Stimulated activated naive CD8-positive, alpha-beta T cell treated with anti-CD3 and anti-CD28 coated beads, Interleukin-15, amount 100 ng/mL, for 72 hours (primary cell): Measurements from ENCODE around the gene TUBB1.
"Not testable (repeated sequence)": the region's sequence is repeated elsewhere in the genome, so short reads cannot be mapped to it uniquely, and the experiment has no call there.

Source experiments
- ATAC-seq: fragments of 150-1000 bp; cut with Tn5 transposase; 2 replicates; pipeline ENCODE4 v1.10.0; 2021; ENCODE audit warnings: mild to moderate bottlenecking, moderate library complexity
- DNase-seq, 2 donors: peaks; one replicate each; pipeline ENCODE4 v3.0.0; 2021 to 2022
- H3K27ac Mint-ChIP-seq, 2 donors: one replicate each; pipeline ENCODE4 v1.8.0; 2022; ENCODE audit warnings: mild to moderate bottlenecking in 2 of 2, mixed read lengths in 2 of 2, moderate library complexity in 2 of 2
- H3K27me3 Mint-ChIP-seq: one replicate; pipeline ENCODE4 v1.8.0; 2022; ENCODE audit warnings: mixed read lengths
- H3K4me1 Mint-ChIP-seq: one replicate; pipeline ENCODE4 v1.8.0; 2022; ENCODE audit warnings: mild to moderate bottlenecking, mixed read lengths
- H3K4me3 Mint-ChIP-seq, 2 donors: one replicate each; pipeline ENCODE4 v1.8.0; 2022; ENCODE audit warnings: mild to moderate bottlenecking in 2 of 2, mixed read lengths in 2 of 2, moderate library complexity in 1 of 2
- H3K9me3 Mint-ChIP-seq, 2 donors: one replicate each; pipeline ENCODE4 v1.8.0; 2022; ENCODE audit warnings: mixed read lengths in 2 of 2

The TUBB1 gene

DNA sequence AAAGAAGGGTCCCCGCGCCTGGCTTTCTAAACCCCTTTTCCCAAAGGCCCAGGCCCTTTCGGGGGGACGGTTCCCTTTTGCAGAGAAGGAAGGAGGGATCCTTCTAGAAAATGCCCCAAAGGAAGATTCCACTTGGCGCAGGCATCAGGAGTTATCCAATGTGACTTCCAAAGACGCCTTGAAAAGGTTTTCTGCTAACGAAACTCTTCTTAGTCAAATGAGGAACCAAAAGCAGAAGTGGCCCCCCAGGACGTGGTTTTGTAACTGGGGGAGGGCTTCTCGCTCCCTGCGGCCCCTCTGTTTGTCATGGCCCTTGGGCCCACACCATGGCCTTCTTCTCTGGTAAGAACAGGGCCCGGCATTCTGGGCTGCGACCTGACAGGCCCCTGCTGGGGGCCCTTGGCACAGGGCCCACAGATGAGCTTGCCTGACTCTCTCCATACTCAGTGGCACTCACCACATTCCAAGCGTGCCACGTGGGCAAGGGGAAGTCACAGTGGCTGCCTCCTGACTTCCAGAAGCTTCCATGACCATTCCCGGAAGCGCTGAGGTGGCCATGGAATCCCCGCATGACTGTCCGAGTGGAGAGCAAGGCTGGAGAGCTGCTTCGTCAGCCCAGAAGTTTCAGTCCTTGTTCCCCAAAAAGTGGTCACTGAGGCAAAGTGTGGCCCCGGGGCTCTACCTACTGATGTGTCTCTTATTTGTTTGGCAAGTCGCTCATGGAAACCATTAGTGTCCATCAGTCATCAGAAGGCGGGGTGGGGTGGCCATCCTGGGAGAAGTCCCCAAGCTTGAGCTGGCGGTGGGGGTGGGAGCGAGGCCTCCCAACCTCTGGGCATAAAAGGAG, 11.3 kb upstream of the TUBB1 start:
- Mint-ChIP-seq H3K4me3 (peak overlapping the region; percentile 82 to 86), H3K4me1 (peaks cover 66% of the 10 kb centered on the region), H3K9me3 (no peaks in the 10 kb centered on the region), H3K27ac (peak overlapping the region; percentile 71 to 94), H3K27me3 (no peaks in the 10 kb centered on the region)
- no peak for ATAC-seq
- no peak for DNase-seq

DNA sequence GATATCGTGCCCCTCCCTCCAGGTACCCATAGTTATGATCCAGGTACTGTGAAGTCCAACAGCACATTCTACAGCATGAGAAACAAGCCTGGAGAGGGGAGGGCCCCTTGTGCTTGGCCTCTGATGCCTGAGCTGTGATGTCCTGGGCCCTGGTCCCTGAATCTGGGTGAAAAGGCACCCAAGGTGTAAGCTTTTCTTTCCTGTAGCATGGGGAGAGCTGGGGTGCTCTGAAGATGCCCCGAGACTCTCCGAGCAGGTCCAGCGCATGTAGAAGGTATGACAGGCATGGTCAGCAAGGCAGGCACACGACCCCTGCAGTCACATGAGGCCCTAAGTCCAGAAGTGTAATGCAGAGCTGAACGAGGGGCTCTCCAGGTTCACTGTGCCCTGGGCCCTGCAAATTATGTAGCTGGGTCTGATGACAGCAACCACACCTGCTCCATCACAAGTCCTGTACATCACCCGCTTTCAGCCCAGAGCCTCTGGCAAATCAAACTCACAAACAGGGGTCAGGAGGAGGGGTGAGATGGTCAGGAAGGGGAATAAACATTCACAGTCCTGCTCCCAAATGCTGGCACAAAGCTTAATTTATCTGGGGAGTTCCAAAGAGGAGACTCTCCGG, 10.4 kb upstream of the TUBB1 start:
- Mint-ChIP-seq H3K4me3 (no peak overlapping the region), H3K27ac (peak overlapping the region in 1 of 2 donors; percentile 45), H3K9me3 (no peaks in the 10 kb centered on the region), H3K27me3 (no peaks in the 10 kb centered on the region), H3K4me1 (peaks cover 66% of the 10 kb centered on the region)
- DNase-seq (no peak), ATAC-seq (no peak)

DNA sequence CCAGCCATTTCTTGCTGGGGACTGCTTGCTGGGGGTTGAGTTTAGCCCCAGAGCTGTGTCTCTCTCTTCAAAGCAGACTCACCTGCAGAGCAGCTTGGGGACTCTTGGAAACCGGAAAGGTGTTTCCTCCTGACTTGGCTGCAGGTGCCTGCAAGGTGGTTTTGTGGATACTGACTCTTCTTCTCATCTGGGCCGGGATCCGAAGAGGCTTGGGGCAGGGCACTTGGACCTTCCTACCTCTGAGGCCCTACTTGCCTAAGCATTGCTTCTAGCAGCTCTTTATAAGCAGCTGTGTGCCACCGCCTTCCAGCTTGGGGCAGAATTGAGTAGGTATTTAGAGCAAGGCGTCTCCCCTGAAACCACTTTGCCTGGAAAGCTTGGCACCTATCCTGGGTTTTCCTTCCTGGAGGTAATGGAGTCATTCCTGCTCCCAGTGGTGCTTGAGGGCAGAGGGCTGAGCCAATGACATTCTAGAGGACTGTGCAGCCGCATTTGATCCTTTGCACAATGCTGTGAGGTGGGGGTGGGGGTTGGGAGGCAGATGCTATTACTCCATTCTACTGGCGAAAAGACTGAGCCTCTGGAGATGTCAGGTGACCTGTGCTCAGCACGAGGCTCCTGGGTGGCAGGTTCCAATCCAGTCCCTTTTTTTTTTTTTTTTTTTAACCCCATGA, 8.8 kb upstream of the TUBB1 start:
- H3K4me1 Mint-ChIP-seq, result peaks cover 60% of the 10 kb centered on the region
- peak overlapping the region in 1 of 2 donors; percentile 36 for H3K27ac Mint-ChIP-seq
- H3K4me3 Mint-ChIP-seq, result no peak overlapping the region
- H3K9me3 Mint-ChIP-seq, result no peaks in the 10 kb centered on the region
- H3K27me3 Mint-ChIP-seq, result no peaks in the 10 kb centered on the region
- ATAC-seq (no peak), DNase-seq (no peak)

DNA sequence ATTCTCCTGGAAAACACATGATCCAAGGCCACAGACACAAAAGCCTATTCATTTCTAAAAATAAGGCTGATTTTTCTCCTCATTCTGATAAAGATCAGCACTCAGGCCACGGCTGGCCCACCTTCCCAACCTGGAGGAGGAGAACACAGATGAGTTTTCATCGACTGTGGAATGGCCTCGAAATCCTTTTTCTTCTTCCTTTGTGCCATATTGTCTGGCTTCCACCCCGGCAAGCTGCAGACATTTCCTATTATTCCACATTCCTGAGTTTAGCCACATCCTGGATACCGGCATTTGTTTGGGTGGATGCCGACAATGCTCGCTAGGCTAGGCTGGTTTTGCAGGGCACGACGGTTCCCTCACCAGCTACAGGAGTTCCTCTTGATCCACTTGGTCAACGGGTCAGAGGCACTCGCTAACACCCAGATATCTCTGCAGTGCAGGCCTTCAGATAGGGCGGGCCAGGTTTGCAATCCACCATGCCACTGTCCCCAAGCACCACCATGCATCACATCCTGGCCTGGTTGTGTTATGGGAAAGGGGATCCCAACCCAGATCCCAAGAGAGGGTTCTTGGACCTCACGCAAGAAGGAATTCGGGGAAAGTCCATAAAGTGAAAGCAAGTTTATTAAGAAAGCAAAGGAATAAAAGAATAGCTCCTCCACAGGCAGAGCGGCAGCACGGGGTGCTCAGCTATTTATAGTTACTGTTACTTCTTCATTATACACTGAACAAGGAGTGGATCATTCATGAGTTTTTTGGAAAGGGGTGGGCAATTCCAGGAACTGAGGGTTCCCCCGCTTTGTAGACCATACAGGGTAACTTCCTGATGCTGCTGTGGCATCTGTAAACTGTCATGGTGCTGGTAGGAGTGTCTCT, 8.0 kb upstream of the TUBB1 start:
- Mint-ChIP-seq H3K27me3 (no peaks in the 10 kb centered on the region), H3K27ac (peak overlapping the region in 1 of 2 donors; percentile 39), H3K4me1 (peaks cover 56% of the 10 kb centered on the region), H3K4me3 (peak overlapping the region in 1 of 2 donors; percentile 5), H3K9me3 (no peaks in the 10 kb centered on the region)
- peak in 1 of 2 donors; percentile 36 for DNase-seq
- peak; percentile 42 for ATAC-seq

DNA sequence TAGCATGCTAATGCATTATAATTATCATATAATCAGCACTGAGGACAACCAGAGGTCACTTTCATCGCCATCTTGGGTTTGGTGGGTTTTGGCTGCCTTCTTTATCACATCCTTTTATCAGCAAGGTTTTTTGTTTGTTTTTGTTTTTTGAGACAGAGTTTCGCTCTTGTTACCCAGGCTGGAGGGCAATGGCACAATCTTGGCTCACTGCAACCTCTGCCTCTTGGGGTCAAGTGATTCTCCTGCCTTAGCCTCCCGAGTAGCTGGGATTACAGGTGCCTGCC, 7.4 kb upstream of the TUBB1 start:
- not testable (repeated sequence) for DNase-seq, ATAC-seq, H3K4me3 Mint-ChIP-seq, H3K27me3 Mint-ChIP-seq, H3K27ac Mint-ChIP-seq, H3K9me3 Mint-ChIP-seq
- H3K4me1 Mint-ChIP-seq, result peaks cover 60% of the 10 kb centered on the region

DNA sequence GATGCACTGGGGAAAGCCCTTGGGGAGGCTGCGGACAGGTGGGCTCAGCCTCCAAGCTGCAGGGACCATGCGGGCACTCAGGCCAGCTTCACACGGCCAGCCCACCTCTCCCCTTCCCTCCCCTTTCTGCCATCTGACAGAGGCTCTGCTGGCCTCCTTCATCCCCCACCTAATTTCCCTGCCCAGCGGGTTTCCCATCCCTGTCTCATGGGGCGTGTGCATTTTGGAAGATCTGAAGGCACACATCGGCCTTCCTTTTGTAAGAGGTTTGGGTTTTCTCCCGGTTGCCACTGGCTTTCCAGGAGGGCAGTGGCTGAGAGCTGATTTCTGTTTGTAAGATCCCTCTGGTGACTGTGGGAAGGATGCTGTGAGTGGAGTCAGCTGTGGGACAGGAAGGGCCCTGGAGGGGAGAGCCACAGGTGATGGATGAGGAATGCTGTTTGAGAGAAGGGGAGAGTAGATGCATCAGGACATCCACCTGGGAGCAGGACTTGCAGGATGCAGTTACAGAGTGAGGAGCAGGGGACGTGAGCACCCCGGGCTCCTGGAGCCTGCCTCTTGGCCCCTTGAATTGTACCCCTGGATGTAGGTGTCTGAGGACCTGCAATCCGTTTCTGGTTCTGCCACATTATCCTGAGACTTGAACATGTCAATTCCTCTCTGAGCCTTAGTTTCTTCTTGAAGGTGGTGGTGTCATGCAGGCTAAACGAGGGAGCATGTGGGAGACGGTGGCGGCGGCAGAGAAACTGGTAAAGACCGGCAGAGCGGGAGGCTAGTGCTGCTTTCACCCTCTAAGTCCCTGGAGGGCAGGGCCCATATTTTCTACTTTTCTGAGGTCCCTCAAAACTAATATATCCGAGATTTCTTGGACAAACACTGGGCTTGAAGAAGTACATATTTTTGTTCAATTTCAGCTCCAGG, 5.9 kb upstream of the TUBB1 start:
- DNase-seq (no peak), ATAC-seq (no peak)
- H3K9me3 Mint-ChIP-seq, result no peaks in the 10 kb centered on the region
- peak overlapping the region in 1 of 2 donors; percentile 74 for H3K27ac Mint-ChIP-seq
- peaks cover 62% of the 10 kb centered on the region for H3K4me1 Mint-ChIP-seq
- H3K4me3 Mint-ChIP-seq, result peak overlapping the region in 1 of 2 donors; percentile 8
- H3K27me3 Mint-ChIP-seq, result no peaks in the 10 kb centered on the region

DNA sequence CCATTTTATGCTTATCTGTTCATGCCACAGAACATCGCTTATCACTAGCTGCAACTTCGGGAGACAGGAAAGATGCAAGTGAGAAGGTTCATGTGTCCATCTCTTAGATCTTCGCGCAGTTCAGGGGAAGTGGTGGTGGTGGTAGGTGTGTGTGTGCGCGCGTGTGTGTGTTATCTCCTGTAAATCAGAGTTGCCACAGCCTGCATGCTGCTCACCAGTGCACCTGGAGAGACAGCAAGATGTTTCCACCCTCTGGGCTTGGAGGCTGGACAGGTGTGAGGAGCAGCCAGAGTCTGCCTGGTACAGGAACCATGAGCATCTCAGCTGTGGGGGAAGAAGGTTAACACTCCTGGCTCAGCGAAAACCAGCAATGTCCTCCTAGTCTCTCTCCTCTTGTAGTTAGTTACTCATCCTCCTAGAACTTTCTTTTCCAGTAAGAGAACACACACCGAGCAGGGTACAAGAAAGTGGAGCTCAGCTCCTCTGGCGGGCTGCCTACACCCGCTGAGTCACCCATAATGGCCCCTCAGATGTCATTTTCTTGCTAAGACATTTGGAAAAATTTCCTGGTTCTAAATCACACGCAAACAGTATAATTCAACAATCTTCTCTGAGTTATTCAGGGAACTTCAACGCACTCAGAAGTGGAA, 5.1 kb upstream of the TUBB1 start:
- Mint-ChIP-seq H3K27me3 (no peaks in the 10 kb centered on the region), H3K4me3 (no peak overlapping the region), H3K4me1 (peaks cover 62% of the 10 kb centered on the region), H3K9me3 (no peaks in the 10 kb centered on the region), H3K27ac (peak overlapping the region in 1 of 2 donors; percentile 20)
- DNase-seq (no peak), ATAC-seq (peak; percentile 53)

DNA sequence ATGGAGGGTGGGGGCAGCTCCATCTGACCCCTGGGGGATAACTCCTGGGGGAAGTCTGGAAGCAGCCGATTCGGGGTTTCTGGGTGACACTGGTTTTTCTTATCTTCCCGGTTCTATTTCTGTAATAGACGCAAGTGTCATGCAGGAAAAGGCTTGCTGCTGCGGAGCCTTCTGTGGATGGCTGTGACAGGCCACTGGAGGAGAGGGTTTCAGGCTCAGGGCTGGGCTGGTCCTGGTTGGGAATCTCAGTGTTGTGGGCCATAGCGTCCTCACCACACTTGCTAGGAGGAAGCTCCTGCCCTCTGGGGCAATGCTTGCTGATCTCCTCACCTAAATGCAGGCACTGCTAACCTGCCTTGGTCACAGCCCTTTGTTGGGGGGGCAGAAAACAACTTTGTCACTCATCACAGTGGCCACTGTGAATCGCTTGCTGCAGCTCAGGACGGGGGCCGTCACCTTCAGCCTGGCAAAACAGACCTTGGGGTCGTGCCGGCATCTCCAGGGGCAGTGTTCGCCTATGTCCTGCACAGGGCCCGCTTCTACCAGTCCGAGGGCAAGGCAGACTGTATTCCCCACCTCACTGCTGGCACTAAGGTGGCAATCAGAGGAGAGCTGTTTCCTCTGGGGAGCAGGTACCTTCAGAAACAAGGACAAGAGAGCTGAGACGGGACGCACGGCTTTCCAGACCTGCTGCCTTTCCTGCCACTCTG, 4.4 kb upstream of the TUBB1 start:
- Mint-ChIP-seq H3K27me3 (no peaks in the 10 kb centered on the region), H3K9me3 (no peaks in the 10 kb centered on the region), H3K27ac (no peak overlapping the region), H3K4me3 (no peak overlapping the region), H3K4me1 (peaks cover 62% of the 10 kb centered on the region)
- DNase-seq, result no peak
- ATAC-seq, result no peak

DNA sequence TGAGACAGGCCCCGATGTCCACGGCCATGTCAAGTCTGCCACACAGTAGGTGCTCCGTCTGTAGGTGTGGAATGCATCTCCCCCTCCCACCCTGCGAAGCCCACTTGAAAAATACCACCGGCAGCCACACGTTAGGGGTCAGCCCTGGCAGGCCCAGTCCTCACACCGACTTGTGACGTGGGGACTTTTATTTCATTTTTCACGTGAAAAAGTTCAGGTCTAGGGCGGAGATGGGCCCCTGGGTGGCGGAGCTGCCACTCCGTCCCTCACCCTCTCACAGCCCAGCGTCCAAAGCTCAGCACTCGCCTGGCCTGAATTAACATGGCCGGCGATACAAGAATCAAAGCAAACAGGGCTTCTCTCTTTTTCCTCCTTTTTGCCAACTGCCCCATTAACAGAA, 3.8 kb upstream of the TUBB1 start:
- no peak for ATAC-seq
- H3K27me3 Mint-ChIP-seq, result no peaks in the 10 kb centered on the region
- no peak overlapping the region for H3K27ac Mint-ChIP-seq
- no peak overlapping the region for H3K4me3 Mint-ChIP-seq
- no peak for DNase-seq
- peaks cover 57% of the 10 kb centered on the region for H3K4me1 Mint-ChIP-seq
- no peaks in the 10 kb centered on the region for H3K9me3 Mint-ChIP-seq

DNA sequence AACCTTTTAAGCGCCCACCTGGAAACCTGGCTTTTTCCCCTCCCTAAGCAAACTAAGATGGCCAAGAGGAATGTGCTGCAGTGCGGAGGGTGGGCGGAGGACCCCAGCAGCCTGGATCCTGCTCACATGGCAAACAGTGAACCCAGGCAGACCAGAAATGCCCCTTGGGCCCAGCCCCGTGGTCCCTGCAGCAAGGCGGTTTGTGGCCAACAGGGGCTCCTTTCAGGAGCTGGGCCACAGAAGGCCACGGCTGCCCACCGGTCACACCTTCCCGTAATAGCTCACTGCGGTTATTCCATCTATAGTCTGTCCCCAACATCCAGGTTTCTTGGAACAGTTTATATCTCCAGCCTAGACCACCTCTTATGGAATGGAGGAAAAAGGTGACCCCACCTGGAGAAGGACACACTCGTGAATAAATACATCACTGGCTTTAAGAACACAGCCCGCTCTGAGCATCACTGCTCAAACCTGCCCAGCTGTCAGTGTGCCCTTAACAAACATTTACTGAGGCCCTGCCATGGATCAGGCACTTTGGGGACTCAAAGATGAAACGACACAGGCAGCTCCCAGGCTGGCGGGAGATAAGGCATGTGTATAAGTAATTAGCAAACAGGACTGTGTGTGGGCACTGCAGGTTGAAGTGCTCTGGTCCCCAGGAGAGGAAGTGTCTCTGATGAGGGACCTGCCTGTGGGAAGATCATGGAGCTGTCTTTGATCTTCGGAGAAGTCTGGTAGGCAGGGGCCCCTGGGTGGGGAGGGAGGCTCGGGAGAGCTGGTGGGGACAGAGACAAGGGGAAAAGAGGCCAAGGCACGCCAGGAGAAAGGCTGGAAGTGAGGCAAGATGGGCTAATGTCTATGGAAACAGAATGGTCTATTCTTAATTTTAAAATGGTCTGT, 3.2 kb upstream of the TUBB1 start:
- Mint-ChIP-seq H3K27me3 (no peaks in the 10 kb centered on the region), H3K9me3 (no peaks in the 10 kb centered on the region), H3K4me1 (peaks cover 54% of the 10 kb centered on the region), H3K27ac (peak overlapping the region; percentile 54 to 69), H3K4me3 (peak overlapping the region in 1 of 2 donors; percentile 16)
- no peak for DNase-seq
- no peak for ATAC-seq

DNA sequence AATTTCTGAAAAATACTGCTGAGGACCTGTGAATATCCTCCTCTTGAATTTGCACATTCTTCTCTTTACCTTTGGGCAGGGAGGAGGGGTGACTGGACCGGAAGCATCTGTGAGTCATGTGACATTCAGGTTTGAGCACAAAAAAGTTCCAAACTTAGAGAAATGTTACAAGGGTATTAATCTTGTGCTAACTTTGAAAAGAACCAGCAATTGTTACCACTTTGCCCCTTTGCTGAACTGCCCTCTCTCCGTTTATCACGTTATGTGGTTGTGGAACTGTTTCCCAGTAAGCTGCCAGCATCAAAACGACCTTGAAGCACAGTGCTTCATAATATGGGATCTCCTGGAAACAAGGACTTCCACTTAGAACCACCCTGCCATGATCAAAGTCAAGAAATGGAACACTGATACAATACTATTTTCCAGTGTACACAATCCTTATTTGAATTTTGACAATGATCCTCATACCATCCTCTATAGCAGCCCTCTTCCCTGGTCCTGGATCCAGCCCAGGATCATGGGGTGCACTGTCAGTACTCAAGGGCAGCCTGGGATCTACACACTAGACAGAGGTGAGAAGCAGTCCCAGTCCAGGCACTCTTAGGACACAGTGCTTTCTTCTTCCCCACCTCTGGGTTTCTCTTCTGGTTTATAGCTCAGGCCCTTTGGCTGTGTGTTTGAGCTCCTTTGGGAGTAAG, 2.3 kb upstream of the TUBB1 start:
- Mint-ChIP-seq H3K27ac (peak overlapping the region in 1 of 2 donors; percentile 92), H3K4me1 (peaks cover 46% of the 10 kb centered on the region), H3K9me3 (no peaks in the 10 kb centered on the region), H3K4me3 (peak overlapping the region in 1 of 2 donors; percentile 37), H3K27me3 (no peaks in the 10 kb centered on the region)
- no peak for DNase-seq
- ATAC-seq, result peak; percentile 44

DNA sequence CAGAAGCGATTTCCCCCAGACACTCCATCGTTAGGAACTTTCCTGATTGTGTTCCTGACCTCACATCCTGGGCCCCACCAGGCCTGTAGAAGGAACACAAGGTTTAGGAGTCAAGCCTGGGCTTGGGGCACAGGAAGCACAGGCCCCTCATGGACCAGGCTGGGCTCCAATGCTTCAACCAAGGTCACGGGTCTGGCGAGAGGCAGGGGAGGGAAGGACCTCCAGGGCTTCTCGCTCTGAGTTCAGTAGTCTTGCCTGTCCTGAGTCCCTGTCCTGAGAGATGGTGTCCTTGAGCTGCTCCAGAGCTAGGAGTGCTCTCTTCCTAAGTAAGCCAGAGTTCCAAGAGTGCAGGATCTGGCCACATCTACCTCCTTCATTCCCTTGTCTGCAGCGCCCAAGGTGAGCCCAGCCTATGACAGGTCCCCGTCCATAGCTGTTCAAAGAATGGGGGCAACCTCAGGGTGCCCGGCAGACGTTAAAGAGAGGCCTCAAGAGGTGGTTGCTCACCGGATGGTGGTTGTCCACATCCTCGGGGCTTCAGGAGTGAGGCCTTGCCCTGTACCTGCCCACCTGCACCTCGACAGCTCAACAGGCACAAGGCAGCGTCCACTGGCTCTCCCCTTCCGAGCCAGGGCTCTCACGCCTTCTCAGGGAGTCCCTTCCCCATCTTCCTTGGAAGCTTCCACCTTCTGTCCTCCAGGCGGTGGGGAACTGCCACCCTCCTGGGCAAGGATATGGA, 1.6 kb upstream of the TUBB1 start:
- Mint-ChIP-seq H3K4me1 (peaks cover 44% of the 10 kb centered on the region), H3K4me3 (no peak overlapping the region), H3K27ac (peak overlapping the region in 1 of 2 donors; percentile 92), H3K27me3 (no peaks in the 10 kb centered on the region), H3K9me3 (no peaks in the 10 kb centered on the region)
- no peak for DNase-seq
- ATAC-seq, result no peak
